ENCODE data around the gene IL10RB. TPM values are rescaled to one million over a fixed set of nuclear protein-coding genes. Genes with fewer than 3 reads are reported as not detected.

IL10RB gene
- total RNA-seq, 4 donors from 2014 or later, result 20.7 to 28.1 (median 23.4) TPM

DNA sequence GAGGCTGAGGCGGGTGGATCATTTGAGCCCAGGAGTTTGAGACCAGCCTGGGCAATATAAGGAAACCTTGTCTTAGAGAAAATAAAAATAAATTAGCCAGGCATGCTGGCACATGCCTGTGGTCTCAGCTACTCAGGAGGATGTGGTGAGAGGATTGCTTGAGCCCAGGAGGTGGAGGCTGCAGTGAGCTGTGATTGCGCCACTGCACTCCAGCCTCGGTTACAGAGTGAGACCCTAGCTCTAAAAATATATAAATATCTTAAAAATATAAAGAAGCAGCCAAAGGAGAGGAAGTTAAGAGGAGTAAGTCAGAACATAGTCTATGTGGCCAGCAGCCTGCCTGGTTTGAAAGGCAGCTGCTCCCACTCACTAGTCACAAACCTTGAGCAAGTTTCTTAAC is 4.5 kb upstream of the IL10RB start:
- no peak for DNase-seq (ENCODE audit: low spot score in 2 of 2)
- H3K4me3 ChIP-seq, result no peak overlapping the region
- no peaks in the 10 kb centered on the region for H3K27me3 ChIP-seq
- H3K27ac ChIP-seq, result no peak overlapping the region
- H3K36me3 ChIP-seq, result peaks cover 10% of the 10 kb centered on the region
- H3K4me1 ChIP-seq, result peaks cover 5% of the 10 kb centered on the region
- TF ChIP-seq EP300 (IDR thresholded peaks at IDR 0.05) (no peak), POLR2A (IDR thresholded peaks at IDR 0.05) (no peak), POLR2AphosphoS5 (IDR thresholded peaks at IDR 0.05) (no peak)
- TF ChIP-seq, protein P1, sequence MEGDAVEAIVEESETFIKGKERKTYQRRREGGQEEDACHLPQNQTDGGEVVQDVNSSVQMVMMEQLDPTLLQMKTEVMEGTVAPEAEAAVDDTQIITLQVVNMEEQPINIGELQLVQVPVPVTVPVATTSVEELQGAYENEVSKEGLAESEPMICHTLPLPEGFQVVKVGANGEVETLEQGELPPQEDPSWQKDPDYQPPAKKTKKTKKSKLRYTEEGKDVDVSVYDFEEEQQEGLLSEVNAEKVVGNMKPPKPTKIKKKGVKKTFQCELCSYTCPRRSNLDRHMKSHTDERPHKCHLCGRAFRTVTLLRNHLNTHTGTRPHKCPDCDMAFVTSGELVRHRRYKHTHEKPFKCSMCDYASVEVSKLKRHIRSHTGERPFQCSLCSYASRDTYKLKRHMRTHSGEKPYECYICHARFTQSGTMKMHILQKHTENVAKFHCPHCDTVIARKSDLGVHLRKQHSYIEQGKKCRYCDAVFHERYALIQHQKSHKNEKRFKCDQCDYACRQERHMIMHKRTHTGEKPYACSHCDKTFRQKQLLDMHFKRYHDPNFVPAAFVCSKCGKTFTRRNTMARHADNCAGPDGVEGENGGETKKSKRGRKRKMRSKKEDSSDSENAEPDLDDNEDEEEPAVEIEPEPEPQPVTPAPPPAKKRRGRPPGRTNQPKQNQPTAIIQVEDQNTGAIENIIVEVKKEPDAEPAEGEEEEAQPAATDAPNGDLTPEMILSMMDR (IDR thresholded peaks at IDR 0.05), result no peak
- WGBS, result 71% methylated on average over 3 of the region's 3 CpGs
- no peaks in the 10 kb centered on the region for H3K9me3 ChIP-seq

GRCh38 chr21:33262921-33263320 is 3.2 kb upstream of the IL10RB start:
- no peaks in the 10 kb centered on the region for H3K27me3 ChIP-seq
- WGBS, result 95% methylated on average over 11 of the region's 11 CpGs
- DNase-seq (ENCODE audit: low spot score in 2 of 2), result no peak
- H3K4me3 ChIP-seq, result no peak overlapping the region
- peaks cover 18% of the 10 kb centered on the region for H3K4me1 ChIP-seq
- H3K27ac ChIP-seq, result no peak overlapping the region
- no peaks in the 10 kb centered on the region for H3K36me3 ChIP-seq
- TF ChIP-seq, protein P1 (IDR thresholded peaks at IDR 0.05), result no peak
- TF ChIP-seq EP300 (IDR thresholded peaks at IDR 0.05) (no peak), POLR2AphosphoS5 (IDR thresholded peaks at IDR 0.05) (no peak), POLR2A (IDR thresholded peaks at IDR 0.05) (no peak)
- H3K9me3 ChIP-seq, result no peaks in the 10 kb centered on the region

- DNase-seq (ENCODE audit: low spot score in 2 of 2), result no peak
- 72% methylated on average over 11 of the region's 11 CpGs for WGBS
Observed at GRCh38 chr21:33264561-33264960, 1.6 kb upstream of the IL10RB start.

GRCh38 chr21:33265664-33266049 is 510 bp upstream of the IL10RB start:
- no peaks in the 10 kb centered on the region for H3K9me3 ChIP-seq
- 31% methylated on average over 12 of the region's 12 CpGs for WGBS
- H3K36me3 ChIP-seq, result peaks cover 14% of the 10 kb centered on the region
- H3K4me3 ChIP-seq, result peak overlapping the region; percentile 66
- peak overlapping the region; percentile 84 for H3K27ac ChIP-seq
- no peak for DNase-seq (ENCODE audit: low spot score in 2 of 2)
- H3K4me1 ChIP-seq, result peaks cover 28% of the 10 kb centered on the region
- no peaks in the 10 kb centered on the region for H3K27me3 ChIP-seq
- no peak for TF ChIP-seq POLR2A (IDR thresholded peaks at IDR 0.05)
- TF ChIP-seq, protein P1 (IDR thresholded peaks at IDR 0.05), result peak in 1 of 2 donors; percentile 9
- no peak for TF ChIP-seq EP300 (IDR thresholded peaks at IDR 0.05)

More at GRCh38 chr21:33264561-33264960, 1.6 kb upstream of the IL10RB start:
- Histone ChIP-seq H3K27ac (no peak overlapping the region), H3K36me3 (peaks cover 9% of the 10 kb centered on the region), H3K4me3 (no peak overlapping the region), H3K27me3 (no peaks in the 10 kb centered on the region), H3K9me3 (no peaks in the 10 kb centered on the region), H3K4me1 (peaks cover 28% of the 10 kb centered on the region)
- TF ChIP-seq, protein P1 (IDR thresholded peaks at IDR 0.05), result no peak
- TF ChIP-seq EP300 (IDR thresholded peaks at IDR 0.05), result no peak
- TF ChIP-seq POLR2AphosphoS5 (IDR thresholded peaks at IDR 0.05), result no peak
- TF ChIP-seq POLR2A (IDR thresholded peaks at IDR 0.05), result no peak

GRCh38 chr21:33266789-33267135 is 595 bp downstream of the IL10RB start:
- TF ChIP-seq, protein P1 (IDR thresholded peaks at IDR 0.05), result no peak
- TF ChIP-seq POLR2A (IDR thresholded peaks at IDR 0.05), result no peak
- no peak for TF ChIP-seq POLR2AphosphoS5 (IDR thresholded peaks at IDR 0.05)
- no peak for TF ChIP-seq EP300 (IDR thresholded peaks at IDR 0.05)
- 1% methylated on average over 8 of the region's 8 CpGs for WGBS
- Histone ChIP-seq H3K27ac (peak overlapping the region; percentile 84), H3K4me1 (peaks cover 28% of the 10 kb centered on the region), H3K27me3 (no peaks in the 10 kb centered on the region), H3K4me3 (peak overlapping the region; percentile 66), H3K9me3 (no peaks in the 10 kb centered on the region), H3K36me3 (peaks cover 16% of the 10 kb centered on the region)
- no peak for DNase-seq (ENCODE audit: low spot score in 2 of 2)
